ENCODE results near the gene WDR45.

WDR45 gene

GRCh38 chrX:49100704-49101628 lies 21.3 kb upstream of the WDR45 start (continued):
- TF ChIP-seq ZNF449 (tag by site-specific recombination; IDR thresholded peaks at IDR 0.05) (no peak), ZFP41 (tag by site-specific recombination; IDR thresholded peaks at IDR 0.05; ENCODE audit: borderline replicate concordance) (no peak), ZNF521 (tag by site-specific recombination; IDR thresholded peaks at IDR 0.05) (no peak), ZIC2 (tag by site-specific recombination; IDR thresholded peaks at IDR 0.05) (peak; percentile 65), ZNF76 (tag by site-specific recombination; IDR thresholded peaks at IDR 0.05; ENCODE audit: borderline replicate concordance, low read depth) (peak; percentile 42; the same call in 1 of the 2 replicates), ZNF404 (tag by site-specific recombination; IDR thresholded peaks at IDR 0.05) (no peak), BCL11B (tag by site-specific recombination; IDR thresholded peaks at IDR 0.05; ENCODE audit: low read depth) (no peak), ZBTB48 (tag by site-specific recombination; IDR thresholded peaks at IDR 0.05) (0 out of 2 replicates have a peak, but pooled peaks have one; percentile 12), ZBTB20 (tag by site-specific recombination; IDR thresholded peaks at IDR 0.05) (peak; percentile 98), ZFP69B (tag by site-specific recombination; IDR thresholded peaks at IDR 0.05) (no peak), ZNF701 (tag by site-specific recombination; IDR thresholded peaks at IDR 0.05) (no peak), ZNF280C (tag by site-specific recombination; IDR thresholded peaks at IDR 0.05) (no peak), ZNF501 (tag by site-specific recombination; IDR thresholded peaks at IDR 0.05) (0 out of 2 replicates have a peak, but pooled peaks have one; percentile 51), ZNF48 (tag by site-specific recombination; IDR thresholded peaks at IDR 0.05) (no peak), ZNF530 (tag by site-specific recombination; IDR thresholded peaks at IDR 0.05; ENCODE audit: low read depth) (no peak), BCL11A (tag by site-specific recombination; IDR thresholded peaks at IDR 0.05; ENCODE audit: low read depth) (0 out of 2 replicates have a peak, but pooled peaks have one; percentile 20), ZNF157 (tag by site-specific recombination; IDR thresholded peaks at IDR 0.05) (no peak), KLF10 (tag by site-specific recombination; IDR thresholded peaks at IDR 0.05) (peak; percentile 67; the same call in 1 of the 2 replicates), ZNF626 (tag by site-specific recombination; IDR thresholded peaks at IDR 0.05) (no peak), MYNN (tag by site-specific recombination; IDR thresholded peaks at IDR 0.05; ENCODE audit: borderline replicate concordance) (no peak; the same call in 1 of the 2 replicates), SP7 (tag by site-specific recombination; IDR thresholded peaks at IDR 0.05) (0 out of 2 replicates have a peak, but pooled peaks have one; percentile 49), ZNF174 (tag by site-specific recombination; IDR thresholded peaks at IDR 0.05) (no peak), ZSCAN18 (tag by site-specific recombination; IDR thresholded peaks at IDR 0.05) (no peak), EGR2 (tag by site-specific recombination; IDR thresholded peaks at IDR 0.05; ENCODE audit: low read depth) (peak; percentile 46; the same call in 1 of the 2 replicates), ZNF423 (tag by site-specific recombination; IDR thresholded peaks at IDR 0.05) (no peak; the same call in 1 of the 2 replicates), PRDM2 (tag by site-specific recombination; IDR thresholded peaks at IDR 0.05; ENCODE audit: borderline replicate concordance) (no peak)

All from HEK293 (cell line).